Activated B cell treated with CpG ODN at 0.5 μM for 24 hours (primary cell): Measurements from ENCODE around the gene GLT1D1. TPM values are rescaled to one million over a fixed set of nuclear protein-coding genes. Genes with fewer than 3 reads are reported as not detected.

Experiments
- ATAC-seq: fragments of 200-7000 bp; cut with Tn5 transposase; one replicate; pipeline ENCODE4 v1.10.0; 2021; ENCODE audit warnings: low read depth, mild to moderate bottlenecking, moderate library complexity
- CTCF ChIA-PET: fragments of 350-600 bp; sonication (Branson Sonifier 250); formaldehyde crosslinking; loops from one replicate; lab custom pipeline; 2021; ENCODE audit warnings: antibody characterized with exemption; lab: Charles Lee
- POLR2A ChIA-PET: fragments of 350-600 bp; sonication (Branson Sonifier 250); formaldehyde crosslinking; loops from one replicate; lab custom pipeline; 2021; ENCODE audit warnings: antibody characterized with exemption; lab: Charles Lee
- DNase-seq: peaks from one replicate; pipeline ENCODE4 v3.0.0; 2022
- H3K27ac Mint-ChIP-seq: one replicate; pipeline ENCODE4 v1.8.0; 2020; ENCODE audit warnings: mixed read lengths
- H3K27me3 Mint-ChIP-seq: one replicate; pipeline ENCODE4 v1.8.0; 2021; ENCODE audit warnings: mixed read lengths
- H3K36me3 Mint-ChIP-seq: one replicate; pipeline ENCODE4 v1.8.0; 2021; ENCODE audit warnings: low read depth, mixed read lengths
- H3K4me1 Mint-ChIP-seq: one replicate; pipeline ENCODE4 v1.8.0; 2021; ENCODE audit warnings: mixed read lengths
- H3K4me3 Mint-ChIP-seq: one replicate; pipeline ENCODE4 v1.8.0; 2020; ENCODE audit warnings: mild to moderate bottlenecking, mixed read lengths
- H3K9me3 Mint-ChIP-seq: one replicate; pipeline ENCODE4 v1.8.0; 2020; ENCODE audit warnings: mixed read lengths
- intact Hi-C: fragments of 100-400 bp; cut with micrococcal nuclease; formaldehyde crosslinking; loops from one replicate; pipeline ENCODE4 v1.15.1; 2024
- total RNA-seq: library from RNA; stranded (reverse); gene quantifications from 2 replicates; pipeline ENCODE4 v1.2.3, GENCODE V29; 2022
- TF ChIP-seq, protein P1 (sequence below): fragments of 200-600 bp; IDR thresholded peaks from one replicate; pipeline ENCODE4 v1.8.0; 2022; ENCODE audit warnings: antibody characterized with exemption, mild to moderate bottlenecking

The GLT1D1 gene
- total RNA-seq, 1 donor from 2014 or later = not detected

DNA sequence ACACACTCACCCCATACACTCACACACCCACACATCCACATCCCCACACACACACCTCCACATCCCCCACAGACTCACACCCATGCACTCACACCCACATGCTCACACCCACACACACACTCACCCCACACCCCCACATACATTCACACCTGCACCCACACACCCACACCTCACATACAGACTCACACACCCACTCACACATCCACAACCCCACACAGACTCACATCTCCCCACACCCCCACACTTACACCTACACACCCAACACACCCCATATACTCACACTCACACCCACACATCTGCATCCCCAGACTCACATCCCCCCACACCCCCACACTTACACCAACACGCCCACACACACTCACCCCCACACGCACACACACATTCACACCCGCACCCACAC is 171.8 kb downstream of the GLT1D1 start:
- Mint-ChIP-seq H3K4me1 (no peaks in the 10 kb centered on the region), H3K27me3 (peaks cover 2% of the 10 kb centered on the region), H3K9me3 (peaks cover 7% of the 10 kb centered on the region), H3K27ac (no peak overlapping the region), H3K4me3 (no peak overlapping the region), H3K36me3 (no peaks in the 10 kb centered on the region)
- TF ChIP-seq, protein P1, sequence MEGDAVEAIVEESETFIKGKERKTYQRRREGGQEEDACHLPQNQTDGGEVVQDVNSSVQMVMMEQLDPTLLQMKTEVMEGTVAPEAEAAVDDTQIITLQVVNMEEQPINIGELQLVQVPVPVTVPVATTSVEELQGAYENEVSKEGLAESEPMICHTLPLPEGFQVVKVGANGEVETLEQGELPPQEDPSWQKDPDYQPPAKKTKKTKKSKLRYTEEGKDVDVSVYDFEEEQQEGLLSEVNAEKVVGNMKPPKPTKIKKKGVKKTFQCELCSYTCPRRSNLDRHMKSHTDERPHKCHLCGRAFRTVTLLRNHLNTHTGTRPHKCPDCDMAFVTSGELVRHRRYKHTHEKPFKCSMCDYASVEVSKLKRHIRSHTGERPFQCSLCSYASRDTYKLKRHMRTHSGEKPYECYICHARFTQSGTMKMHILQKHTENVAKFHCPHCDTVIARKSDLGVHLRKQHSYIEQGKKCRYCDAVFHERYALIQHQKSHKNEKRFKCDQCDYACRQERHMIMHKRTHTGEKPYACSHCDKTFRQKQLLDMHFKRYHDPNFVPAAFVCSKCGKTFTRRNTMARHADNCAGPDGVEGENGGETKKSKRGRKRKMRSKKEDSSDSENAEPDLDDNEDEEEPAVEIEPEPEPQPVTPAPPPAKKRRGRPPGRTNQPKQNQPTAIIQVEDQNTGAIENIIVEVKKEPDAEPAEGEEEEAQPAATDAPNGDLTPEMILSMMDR = no peak
- DNase-seq (no peak), ATAC-seq (no peak)
- CTCF ChIA-PET = no interaction called here
- POLR2A ChIA-PET = no interaction called here
- intact Hi-C loops = no loop called here

DNA sequence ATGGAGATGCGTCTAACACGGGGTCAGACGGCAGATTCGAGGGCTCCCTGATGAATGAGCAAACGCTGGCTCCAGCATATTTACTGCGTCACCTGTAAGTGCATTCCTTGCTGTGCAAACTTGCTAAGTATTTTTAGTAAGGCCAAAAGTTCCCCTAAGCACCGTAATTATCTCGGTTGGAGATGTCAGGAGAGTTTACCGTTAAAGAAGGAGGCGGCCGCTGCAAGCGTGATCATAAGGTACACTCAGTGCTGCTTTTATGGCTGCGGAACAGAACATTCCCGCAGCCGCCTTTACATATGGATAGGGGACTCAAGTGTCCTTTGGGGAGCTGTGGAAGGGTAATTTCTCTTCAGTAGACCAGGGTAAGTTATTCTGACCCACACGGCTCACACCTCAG is 175.6 kb downstream of the GLT1D1 start:
- no peak for DNase-seq
- intact Hi-C loops = no loop called here
- no peak overlapping the region for H3K4me3 Mint-ChIP-seq
- CTCF ChIA-PET = no interaction called here
- ATAC-seq = no peak
- peaks cover 2% of the 10 kb centered on the region for H3K27me3 Mint-ChIP-seq
- TF ChIP-seq, protein P1 = no peak
- no peak overlapping the region for H3K27ac Mint-ChIP-seq
- POLR2A ChIA-PET = no interaction called here
- H3K9me3 Mint-ChIP-seq = no peaks in the 10 kb centered on the region
- no peaks in the 10 kb centered on the region for H3K36me3 Mint-ChIP-seq
- H3K4me1 Mint-ChIP-seq = no peaks in the 10 kb centered on the region

Other genes starting within 250 kb of the GLT1D1 start
- 48.5 and 54.0 TPM in 2 replicates for gene SLC15A4, start 29.5 kb upstream of the GLT1D1 start, total RNA-seq